GM19463 (cell line): ENCODE data around the gene KRTAP4-5.
"Not testable (repeated sequence)": the region's sequence is repeated elsewhere in the genome, so short reads cannot be mapped to it uniquely, and the experiment has no call there.

Experiments used
- ATAC-seq: cut with Tn5 transposase; IDR thresholded peaks from one replicate; pipeline ENCODE4 v1.9.1; 2021; ENCODE audit warnings: mild to moderate bottlenecking, moderate library complexity; ENCODE audit not compliant: unreplicated experiment

Gene KRTAP4-5

GRCh38 chr17:41111151-41111885 is 38.3 kb downstream of the KRTAP4-5 start:
- ATAC-seq = no peak

- ATAC-seq = not testable (repeated sequence)
Observed at GRCh38 chr17:41108728-41109386, 40.8 kb downstream of the KRTAP4-5 start.

GRCh38 chr17:41107941-41108450 is 41.6 kb downstream of the KRTAP4-5 start:
- ATAC-seq = no peak

GRCh38 chr17:41105347-41105746 is 44.3 kb downstream of the KRTAP4-5 start, which contains the start of gene KRTAP4-9:
Gene KRTAP4-9, plus strand, starts transcription at chr17:41105389. Its CDS starts 0 bp downstream, at chr17:41105389.
- ATAC-seq = not testable (repeated sequence)

DNA sequence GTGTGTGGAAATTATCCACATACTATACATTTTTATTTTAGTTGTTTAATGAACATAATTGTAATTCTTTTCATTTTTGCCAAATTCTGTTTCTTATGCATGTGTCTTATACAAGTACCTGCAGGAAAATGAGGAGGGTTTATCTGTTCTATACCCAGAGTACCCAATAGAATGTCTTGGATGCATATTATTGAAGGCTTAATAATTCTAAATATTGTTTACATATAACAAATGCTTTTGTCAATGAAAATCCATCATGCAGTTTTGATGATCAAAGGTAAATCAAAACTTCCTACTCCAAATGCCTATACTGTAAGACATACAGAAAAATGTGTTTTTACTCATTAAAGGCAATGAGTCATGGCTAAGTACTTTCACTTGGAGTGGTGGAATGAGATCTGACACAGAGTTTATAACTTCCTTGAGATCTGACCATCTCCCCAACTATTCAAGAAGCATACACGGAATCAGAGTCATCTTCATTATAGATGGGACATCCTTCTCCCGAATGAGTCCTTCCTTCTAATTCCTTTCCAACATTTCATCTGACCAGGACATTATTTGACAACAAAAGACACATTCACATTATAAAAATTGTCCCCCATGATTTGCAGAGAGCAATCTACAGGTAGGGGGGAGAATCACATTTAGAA is 45.1 kb downstream of the KRTAP4-5 start:
- ATAC-seq = not testable (repeated sequence)

DNA sequence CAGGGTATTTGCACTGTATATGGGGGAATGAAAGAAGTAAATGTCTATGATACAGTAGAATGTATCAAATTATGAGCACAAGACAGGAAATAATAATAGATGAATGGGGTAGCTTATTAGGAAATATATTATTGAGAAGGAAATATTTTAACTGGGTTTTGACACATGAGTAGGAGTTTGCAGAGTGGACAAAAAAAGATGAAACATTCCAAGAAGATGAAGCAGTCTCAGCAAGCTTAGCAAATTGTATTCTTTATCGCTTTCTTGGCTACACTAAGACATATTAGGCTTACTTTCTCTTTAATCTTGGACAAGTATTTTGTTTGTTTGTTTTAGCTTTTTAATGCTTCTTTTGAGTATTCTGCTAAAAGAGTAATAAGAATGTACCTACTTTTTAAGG is 45.7 kb downstream of the KRTAP4-5 start:
- no peak for ATAC-seq

DNA sequence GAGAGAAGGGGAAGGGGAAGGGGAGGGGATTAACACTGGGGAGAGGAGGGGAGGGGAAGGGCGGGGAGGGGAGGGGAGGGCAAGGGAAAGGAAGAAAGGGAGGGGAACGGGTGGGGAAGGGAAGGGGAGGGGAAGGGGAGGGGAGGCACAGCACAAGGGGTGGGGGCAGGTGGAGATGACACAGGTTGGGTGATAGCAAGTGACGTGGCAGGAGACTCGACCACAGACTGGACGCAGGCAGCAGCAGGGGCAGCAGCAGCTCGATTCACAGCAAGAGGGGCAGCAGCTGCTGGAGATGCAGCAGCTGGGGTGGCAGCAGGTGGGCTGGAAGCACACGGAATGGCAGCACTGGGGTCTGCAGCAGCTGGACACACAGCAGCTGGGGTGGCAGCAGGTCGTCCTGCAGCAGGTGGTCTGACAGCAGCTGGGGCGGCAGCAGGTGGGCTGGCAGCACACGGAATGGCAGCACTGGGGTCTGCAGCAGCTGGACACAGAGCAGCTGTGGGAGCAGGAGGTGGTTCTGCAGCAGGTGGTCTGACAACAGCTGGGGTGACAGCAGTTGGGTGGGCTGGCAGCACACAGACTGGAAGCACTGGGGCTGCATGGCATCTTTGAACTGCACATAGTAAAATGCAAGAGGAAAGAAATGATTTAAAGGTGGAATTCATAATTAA is 47.9 kb downstream of the KRTAP4-5 start, which contains the start of gene KRTAP4-16:
TSS of gene KRTAP4-16 (minus strand) at position 624 of the 674 bp plus-strand sequence. CDS start at position 624, 0 bp downstream.
- no peak for ATAC-seq

DNA sequence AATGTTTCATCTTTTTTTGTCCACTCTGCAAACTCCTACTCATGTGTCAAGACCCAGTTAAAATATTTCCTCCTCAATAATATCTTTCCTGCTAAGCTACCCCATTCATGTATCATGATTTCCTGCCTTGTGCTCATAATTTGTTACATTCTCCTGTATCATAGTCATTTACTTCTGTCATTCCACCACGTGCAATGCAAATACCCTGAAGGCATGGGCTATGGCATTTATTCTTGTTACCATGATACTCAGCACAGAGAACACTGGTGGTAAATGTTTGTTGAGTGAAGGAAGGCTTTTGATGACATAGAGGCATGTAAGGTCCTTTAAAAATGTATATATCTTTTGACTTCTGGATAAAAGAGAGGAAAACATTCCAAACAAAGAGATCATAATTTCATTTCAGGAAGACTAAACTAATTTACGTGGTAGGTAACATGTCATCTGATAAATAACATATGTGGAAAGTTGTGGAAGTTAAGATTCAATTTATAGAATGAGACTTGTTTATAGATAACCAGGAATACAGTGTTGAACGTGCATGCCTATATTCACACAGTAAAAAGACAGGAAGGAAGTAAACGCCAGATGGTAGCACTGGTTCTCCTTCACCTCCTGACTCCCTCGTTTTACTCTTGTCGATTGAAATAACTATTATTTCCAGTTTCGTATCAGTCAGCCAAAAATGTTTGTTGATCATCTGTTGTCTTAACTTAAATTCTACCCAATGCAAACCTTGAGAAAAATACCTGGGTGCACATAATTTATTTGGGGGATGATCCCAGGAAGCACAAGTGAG is 49.7 kb downstream of the KRTAP4-5 start:
- not testable (repeated sequence) for ATAC-seq
